ENCODE data around the gene IST1.

Gene IST1

GRCh38 chr16:71927383-71927782, 32.1 kb downstream of the IST1 start:
- no peak for TF ChIP-seq CTCF (IDR thresholded peaks at IDR 0.05; ENCODE audit: insufficient read depth, low read depth, low read length, missing control alignments)
- no peak overlapping the region for H3K4me3 ChIP-seq (ENCODE audit: low read length)
- DNase-seq (ENCODE audit: low read depth), result peak; percentile 76

- DNase-seq (ENCODE audit: low read depth), result no peak
- TF ChIP-seq CTCF (IDR thresholded peaks at IDR 0.05; ENCODE audit: insufficient read depth, low read depth, low read length, missing control alignments), result no peak
- H3K4me3 ChIP-seq (ENCODE audit: low read length), result no peak overlapping the region
Measured at GRCh38 chr16:71927787-71928186, 32.5 kb downstream of the IST1 start.

- H3K4me3 ChIP-seq (ENCODE audit: low read length), result no peak overlapping the region
- DNase-seq (ENCODE audit: low read depth), result no peak
- no peak for TF ChIP-seq CTCF (IDR thresholded peaks at IDR 0.05; ENCODE audit: insufficient read depth, low read depth, low read length, missing control alignments)
Measured at GRCh38 chr16:71929048-71929447, 33.7 kb downstream of the IST1 start.

DNA sequence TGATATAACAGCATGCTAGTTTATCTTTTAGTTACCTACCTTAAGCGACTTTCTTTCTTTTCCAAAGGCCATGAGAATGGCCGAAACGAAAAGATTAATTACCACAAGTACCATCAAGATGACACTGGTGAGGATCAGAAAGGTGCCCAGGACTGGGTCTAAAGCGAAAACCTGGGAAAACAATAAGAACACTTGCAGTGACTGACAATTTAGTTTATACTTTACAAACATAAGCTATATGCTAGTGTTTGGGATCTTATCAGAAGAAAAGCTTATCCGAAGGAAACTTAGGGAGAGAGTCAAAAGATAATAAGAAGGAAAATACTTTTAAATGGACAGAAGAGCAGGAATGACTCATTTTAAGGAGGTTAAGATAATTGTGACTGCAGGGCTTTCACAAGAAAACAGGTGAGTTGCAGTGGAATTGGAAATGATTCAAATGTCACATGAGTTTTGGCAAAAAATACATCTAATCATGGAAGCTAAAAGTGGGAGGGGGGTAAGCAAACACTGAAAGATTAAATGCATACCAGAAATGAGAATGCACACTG, 34.8 kb downstream of the IST1 start:
- H3K4me3 ChIP-seq (ENCODE audit: low read length), result no peak overlapping the region
- no peak for TF ChIP-seq CTCF (IDR thresholded peaks at IDR 0.05; ENCODE audit: insufficient read depth, low read depth, low read length, missing control alignments)
- no peak for DNase-seq (ENCODE audit: low read depth)

DNA sequence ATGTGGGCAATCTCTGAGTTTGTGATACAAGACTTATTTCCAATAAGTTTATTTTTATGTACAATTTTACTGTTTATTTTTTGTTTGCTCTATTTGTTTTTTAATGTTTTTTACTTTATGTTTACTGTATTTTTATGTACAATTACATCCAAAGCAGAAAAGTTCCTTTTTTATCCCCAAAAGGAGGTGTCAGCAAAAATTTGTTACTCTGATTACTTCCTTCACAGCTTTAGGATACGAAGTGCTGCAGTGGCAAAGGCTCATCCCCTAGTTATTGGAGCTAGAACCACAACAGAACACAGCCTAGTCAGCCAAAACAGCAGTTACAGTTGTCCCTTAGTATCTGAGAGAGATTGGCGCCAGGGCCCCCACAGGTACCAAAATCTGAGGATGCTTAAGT, 35.7 kb downstream of the IST1 start:
- TF ChIP-seq CTCF (IDR thresholded peaks at IDR 0.05; ENCODE audit: insufficient read depth, low read depth, low read length, missing control alignments), result no peak
- H3K4me3 ChIP-seq (ENCODE audit: low read length), result no peak overlapping the region
- DNase-seq (ENCODE audit: low read depth), result no peak

DNA sequence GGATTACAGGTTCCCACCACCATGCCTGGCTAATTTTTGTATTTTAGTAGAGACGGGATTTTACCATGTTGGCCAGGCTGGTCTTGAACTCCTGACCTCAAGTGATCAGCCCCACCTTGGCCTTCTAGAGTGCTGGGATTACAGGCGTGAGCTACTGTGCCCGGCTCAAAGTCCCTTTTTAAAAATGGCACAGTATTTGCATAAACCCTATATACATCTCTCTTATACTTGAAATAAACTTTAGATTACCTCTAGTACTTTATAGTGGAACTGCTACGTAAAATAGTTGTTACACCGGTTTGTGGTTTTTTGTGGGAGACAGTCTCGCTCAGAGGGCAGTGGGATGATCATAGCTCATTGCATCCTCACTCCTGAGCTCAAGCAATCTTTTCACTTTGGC, 36.3 kb downstream of the IST1 start:
- no peak overlapping the region for H3K4me3 ChIP-seq (ENCODE audit: low read length)
- DNase-seq (ENCODE audit: low read depth), result no peak
- no peak for TF ChIP-seq CTCF (IDR thresholded peaks at IDR 0.05; ENCODE audit: insufficient read depth, low read depth, low read length, missing control alignments)

DNA sequence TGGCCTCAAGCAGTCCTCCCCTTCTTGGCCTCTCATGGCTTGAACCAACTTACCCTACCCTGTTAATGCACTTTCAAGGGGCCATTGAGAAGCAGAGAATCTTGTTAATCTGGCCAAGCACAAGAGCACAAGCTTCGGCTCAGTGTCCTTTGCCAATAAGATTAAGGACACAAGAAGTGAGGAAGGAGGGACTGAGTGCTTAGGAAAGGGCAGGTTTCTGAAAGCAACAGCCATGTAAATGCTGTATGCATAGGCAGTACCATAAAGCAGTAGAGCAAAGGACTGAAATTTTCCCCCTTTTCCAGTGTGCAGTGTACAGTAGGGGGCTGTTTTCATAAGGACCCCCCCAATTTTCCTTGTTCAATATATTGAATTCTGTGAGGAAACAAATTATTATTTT, 37.7 kb downstream of the IST1 start:
- no peak for DNase-seq (ENCODE audit: low read depth)
- no peak for TF ChIP-seq CTCF (IDR thresholded peaks at IDR 0.05; ENCODE audit: insufficient read depth, low read depth, low read length, missing control alignments)
- H3K4me3 ChIP-seq (ENCODE audit: low read length), result no peak overlapping the region

Data from epithelial cell of esophagus (primary cell).